Activated effector memory CD4-positive, alpha-beta T cell treated with Interleukin-2 at 50 U/mL for 16 hours (primary cell): ENCODE data around the gene ATG16L1.
"Not testable (repeated sequence)": the region's sequence is repeated elsewhere in the genome, so short reads cannot be mapped to it uniquely, and the experiment has no call there.

ENCODE experiments used
- DNase-seq: peaks from one replicate; pipeline ENCODE4 v3.0.0-alpha.2; 2020

The ATG16L1 gene

DNA sequence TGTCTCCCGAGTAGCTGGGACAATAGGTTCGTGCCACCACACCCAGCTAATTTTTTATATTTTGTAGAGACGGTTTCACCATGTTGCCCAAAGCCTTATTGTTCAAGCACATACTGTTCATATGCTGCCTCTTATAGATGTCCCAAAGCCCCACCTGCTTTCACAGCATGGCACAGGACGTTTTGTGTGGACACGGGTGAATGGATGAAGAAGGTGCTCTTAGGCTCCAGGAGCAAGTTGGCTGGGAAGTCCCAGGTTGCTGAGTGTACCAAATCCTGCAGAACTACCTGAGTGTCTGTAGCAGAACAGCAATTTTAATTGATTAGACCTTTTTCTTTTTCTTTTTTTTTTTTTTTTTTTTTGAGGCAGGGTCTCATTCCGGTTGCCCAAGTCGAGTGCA, 45.6 kb downstream of the ATG16L1 start:
- DNase-seq = no peak

DNA sequence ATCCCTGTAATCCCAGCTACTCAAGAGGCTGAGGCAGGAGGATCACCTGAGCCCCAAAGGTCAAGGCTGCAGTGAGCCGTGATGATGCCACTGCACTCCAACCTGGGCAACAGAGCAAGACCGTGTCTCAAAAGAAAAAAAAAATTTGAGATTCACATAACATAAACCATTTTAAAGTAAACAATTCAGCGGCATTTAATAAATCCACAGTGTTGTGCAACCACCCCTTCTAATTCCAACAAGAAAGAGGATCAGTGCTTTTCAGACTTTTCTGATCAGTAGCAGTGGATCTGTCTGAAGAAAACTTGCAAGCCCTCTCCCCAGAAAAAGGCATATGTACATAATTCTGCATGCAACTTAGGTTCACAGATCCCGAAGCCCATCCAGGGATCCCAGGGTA, 48.9 kb downstream of the ATG16L1 start:
- no peak for DNase-seq

DNA sequence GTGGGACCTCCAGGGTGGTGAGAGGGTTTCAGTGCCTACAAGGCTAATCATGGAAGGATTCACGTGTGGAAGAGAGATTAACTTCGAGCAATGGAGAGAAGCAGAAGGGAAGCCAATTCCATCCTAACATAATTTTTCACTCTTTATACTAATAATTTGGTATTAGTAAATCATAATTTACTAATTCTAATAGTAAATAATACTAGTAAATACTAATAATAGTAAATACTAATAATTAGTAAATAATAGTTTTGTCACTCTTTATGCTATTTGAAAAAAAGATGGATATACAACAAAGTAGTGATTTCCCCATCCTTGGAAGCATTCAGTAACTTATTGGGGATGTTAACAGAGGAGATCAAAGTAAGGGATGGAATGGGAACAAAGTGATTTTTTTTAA, 49.8 kb downstream of the ATG16L1 start:
- no peak for DNase-seq

DNA sequence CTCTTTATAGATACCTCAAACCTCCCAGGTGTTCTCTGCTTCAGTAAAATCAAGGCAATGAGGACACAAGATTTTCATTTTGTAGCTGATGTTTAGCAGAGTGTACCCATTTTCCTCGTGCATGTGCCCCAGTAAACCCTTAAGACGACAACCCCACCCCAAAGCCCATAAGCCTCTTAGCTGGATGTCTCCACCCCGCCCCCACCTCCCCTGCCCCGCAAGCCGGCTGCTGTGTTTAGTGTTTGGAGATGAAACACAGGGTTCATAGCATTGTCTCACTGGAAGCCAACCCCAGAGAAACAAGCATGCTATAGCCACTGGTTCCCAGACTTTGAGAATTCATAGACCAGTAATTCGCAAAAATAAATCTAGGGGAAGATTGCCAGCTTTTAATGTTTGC, 50.3 kb downstream of the ATG16L1 start:
- DNase-seq = no peak

DNA sequence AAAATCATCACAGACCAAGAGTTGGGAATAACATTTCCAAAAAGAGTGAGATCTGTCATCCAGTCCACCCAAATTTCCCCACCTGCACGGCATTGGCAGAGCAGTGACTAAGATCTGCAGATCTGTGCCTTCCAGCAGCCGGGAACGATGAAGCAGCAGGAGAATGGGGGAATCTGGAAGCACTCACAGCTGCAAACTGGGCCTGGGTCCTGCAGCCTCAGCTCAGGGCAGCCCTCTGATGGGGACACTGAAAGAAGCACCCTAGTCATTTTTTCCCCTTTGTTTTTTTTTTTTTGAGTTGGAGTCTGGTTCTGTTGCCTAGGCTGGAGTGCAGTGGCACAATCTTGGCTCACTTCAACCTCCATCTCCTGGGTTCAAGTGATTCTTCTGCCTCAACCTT, 51.8 kb downstream of the ATG16L1 start:
- DNase-seq = no peak

DNA sequence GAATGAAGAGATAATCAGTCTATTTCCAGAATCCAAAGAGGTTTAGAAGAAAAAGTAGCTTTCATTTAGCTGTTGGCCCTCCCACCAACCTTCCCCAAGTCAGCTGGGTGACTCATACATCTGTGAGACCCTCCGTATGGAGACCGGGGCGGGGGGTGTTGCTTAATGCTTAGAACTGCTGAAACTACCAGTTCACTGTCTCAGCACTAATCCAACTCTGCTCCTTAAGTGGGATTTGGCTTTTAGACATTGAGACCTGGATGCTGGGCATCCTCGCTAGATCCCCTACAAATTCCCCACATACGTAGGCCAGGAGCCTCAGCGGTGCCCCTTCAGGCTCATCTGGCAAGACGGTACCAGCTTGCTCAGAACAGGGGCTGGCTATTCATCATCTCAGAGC, 56.1 kb downstream of the ATG16L1 start, which contains the start of gene SAG:
SAG (plus strand) TSS at position 252 of the 400 bp plus-strand sequence. CDS start 1,374 bp downstream, outside the sequence.
- no peak for DNase-seq

DNA sequence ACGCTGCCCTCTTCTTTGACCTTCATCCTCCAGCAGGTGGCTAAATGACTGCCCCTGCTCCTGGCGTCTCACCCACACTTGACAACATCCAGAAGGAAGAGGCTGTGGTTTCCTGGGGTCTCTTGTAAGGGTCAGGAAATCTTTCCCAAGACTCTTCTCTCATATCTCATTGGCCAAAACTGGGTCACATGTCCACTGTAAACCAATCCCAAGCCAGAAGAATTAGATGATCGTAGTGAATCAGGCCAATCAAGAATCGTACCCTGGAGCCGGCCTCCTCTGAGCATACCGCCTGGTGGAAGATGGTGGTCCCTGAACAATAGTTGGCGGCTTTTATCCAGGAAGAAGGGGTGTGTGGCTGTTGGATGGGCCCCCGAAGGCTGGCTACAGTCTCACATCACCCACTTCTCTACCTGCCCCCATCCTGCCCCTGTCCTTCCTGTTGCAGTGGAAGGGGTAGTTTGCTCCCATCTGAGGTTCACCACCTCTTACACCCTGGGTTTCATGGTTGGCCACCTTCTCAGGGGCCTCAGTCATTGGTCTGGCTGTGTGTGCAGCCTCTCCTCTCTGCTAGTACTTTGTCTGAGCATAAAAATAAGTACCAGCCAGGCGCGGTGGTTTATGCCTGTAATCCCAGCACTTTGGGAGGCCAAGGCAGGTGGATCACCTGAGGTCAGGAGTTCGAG, 59.9 kb downstream of the ATG16L1 start:
- DNase-seq = no peak

DNA sequence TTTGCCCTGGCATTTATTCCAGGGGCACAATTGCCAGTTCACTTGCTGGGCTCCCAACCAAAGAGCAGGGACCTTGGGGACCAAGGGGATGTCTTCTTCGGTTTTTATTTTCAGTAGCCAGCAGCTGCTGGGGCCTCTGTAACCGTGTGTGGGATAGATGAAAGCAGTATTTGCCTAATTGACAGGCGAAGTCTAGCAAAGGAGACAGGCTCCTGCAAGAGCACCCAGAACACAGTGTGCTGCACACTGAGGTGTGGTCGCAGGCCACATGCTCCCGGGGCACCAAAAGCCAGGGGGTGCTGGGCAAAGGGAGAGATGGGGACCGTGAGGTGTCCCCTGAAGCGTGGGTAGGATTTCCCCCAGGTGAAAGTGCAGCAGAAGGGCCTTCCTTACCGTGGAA, 61.4 kb downstream of the ATG16L1 start:
- DNase-seq = no peak

DNA sequence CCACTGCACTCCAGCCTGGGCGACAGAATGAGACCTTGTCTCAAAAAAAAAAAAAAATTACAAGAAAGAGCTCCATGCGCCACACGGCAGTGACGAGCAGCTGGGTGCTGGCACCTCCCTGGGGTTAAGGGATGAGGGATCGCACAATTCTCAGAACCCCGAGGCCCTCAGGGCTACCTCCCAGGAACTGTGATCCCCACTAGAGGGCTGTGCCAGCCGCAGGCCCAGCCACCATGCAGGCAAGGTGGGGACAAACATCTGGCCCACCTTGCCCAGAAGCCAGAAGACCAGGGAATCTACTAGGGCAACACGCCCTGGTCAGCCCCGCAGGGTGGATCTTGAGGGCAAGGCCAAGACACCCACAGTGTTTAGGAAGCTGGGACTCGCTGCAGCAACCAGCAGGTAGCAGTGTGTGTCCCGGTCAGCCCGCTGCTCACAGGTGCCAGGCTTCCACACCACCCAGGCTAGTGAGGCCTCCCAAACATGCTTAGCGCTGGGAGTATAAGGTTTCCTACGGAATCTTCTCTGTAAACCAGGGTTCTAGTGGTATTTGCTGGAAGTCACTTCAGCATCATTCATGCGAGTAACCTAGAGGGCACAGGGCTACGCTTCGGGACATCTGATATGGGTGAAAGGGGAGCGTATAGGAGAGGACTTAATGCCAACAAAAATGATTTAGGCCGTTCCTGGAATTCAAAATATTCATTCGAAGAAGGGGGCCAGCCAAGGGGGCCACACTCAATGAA, 62.9 kb downstream of the ATG16L1 start:
- no peak for DNase-seq

DNA sequence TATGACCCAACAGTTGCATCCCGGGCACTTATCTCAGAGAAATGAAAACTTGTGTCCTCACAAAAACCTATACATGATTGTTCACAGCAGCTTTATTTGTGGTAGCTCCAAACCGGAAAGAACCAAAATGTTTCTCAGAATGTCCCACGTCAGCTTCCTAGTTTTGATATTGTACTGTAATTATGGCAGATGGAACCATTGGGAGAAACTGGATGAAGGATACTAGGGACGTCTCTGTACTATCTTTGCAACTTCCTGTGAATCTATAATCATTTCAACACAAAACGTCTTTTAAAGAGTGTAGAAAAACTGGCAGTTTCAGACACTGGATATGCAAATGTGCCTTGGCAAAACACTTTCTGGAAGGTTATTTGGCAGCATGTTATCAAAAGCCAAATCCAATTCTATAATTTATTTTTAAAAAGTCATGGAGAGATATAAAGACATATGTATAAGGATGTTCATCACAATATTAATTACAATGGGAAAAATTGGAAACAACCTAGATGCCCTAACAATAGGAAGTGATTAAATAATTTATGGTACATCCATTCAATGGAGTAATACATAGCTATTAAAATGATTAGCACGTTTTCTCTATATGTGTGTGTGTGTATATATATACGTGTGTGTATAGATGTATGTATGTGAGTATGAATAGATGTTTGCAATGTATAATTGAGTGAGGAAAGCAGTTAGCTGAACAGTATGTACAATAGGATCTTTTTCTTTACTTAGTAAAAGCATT, 65.9 kb downstream of the ATG16L1 start:
- no peak for DNase-seq

DNA sequence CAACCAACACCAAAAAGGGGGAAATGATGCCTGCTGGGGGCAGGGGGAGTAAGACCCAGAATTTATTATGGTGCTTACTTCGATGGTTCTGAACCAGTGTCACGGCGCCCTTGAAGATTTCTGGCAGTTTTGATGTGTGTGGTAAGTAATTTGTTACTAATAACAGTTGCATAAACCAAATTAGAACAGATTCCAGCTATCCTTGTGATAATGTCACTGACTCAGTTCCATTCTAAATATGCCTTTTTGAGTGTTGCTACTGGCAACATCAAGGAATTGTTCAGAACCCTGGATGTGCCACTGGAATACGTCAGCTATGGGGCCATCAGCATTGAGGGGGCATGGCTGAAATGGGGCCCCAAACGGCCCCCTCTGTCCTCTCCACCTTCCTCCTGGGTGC, 67.8 kb downstream of the ATG16L1 start:
- no peak for DNase-seq

DNA sequence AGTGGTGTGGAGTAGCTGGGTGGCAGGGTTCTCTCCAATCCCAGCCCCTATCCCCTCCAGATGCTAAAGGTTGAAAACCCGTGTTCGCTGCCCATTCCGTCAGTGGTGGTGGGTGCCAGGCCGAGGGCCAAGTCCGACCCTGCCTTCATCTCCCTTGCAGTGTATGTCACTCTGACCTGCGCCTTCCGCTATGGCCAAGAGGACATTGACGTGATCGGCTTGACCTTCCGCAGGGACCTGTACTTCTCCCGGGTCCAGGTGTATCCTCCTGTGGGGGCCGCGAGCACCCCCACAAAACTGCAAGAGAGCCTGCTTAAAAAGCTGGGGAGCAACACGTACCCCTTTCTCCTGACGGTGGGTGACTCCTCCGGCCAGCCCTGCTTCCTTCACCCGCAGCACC, 69.0 kb downstream of the ATG16L1 start:
- DNase-seq = no peak

DNA sequence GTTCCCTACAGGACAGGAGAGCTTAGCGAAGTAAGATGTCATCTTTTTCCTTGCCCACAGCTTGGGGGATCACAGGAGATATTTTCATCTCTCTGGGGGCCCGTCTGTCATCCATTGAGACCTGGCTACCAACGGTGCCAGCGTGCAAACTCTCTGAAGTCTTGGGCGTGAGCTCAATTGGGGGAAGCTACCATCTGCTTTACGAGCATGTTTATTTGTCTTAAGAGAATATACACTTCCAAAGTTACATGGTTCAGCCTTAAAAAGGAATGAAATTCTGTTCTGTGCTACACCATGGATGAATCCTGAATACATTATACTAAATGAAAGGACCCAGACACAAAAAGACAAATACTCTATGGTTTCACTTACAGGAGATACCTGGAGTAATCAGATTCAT, 69.7 kb downstream of the ATG16L1 start:
- DNase-seq = no peak

DNA sequence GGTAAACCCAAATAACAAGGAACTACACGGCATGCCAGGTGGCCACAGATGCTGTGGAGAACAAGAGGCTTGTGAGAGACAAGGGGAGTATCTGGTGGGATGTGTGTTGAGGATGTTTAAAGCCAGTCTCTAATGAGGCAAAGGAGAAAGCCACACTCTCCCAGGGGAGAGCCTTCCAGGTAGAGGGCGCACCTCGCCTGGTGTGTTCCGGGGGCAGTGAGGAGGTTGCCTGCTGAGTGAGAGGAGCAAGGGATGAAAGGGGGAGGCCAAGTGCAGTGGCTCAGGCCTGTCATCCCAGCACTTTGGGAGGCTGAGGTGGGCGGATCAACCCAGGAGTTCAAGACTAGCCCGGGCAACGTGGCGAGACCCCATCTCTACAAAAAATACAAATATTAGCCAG, 72.4 kb downstream of the ATG16L1 start:
- DNase-seq = no peak

DNA sequence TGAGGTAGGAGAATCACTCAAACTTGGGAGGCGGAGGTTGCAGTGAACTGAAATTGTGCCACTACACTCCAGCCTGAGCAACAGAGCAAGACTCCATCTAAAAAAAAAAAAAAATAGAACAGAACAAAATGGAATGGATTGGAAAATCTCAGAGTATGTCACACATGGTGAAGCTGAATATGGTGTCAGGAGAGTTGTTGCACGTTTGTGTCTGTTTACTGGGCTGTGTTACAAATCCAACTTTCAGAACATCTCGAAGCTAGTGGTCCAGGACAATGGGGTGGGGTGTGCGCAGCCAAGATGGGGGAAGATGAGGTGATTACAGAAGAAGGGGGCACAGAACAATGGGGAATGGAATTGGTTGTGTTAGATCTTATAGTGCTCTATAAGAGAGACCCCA, 73.8 kb downstream of the ATG16L1 start:
- DNase-seq = no peak

DNA sequence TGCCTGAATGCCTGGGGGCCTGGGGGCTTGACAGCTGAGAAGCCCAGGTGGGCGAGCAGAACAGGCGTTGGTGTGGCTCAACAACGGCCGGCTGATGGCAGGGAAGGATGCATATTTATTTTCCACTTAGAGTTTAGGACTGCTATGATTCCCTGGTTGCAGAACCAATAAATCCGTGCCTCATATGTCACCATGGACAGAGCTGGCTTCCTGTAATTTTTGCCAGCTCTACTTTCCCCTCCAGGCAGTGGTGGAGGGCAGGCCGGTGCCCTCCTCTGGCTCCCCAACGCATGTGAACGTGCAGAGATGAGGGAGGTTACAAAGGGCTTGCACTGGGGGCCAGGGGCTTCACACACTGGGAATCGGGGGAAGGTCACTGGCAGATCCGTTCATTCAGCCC, 74.3 kb downstream of the ATG16L1 start:
- DNase-seq = no peak

DNA sequence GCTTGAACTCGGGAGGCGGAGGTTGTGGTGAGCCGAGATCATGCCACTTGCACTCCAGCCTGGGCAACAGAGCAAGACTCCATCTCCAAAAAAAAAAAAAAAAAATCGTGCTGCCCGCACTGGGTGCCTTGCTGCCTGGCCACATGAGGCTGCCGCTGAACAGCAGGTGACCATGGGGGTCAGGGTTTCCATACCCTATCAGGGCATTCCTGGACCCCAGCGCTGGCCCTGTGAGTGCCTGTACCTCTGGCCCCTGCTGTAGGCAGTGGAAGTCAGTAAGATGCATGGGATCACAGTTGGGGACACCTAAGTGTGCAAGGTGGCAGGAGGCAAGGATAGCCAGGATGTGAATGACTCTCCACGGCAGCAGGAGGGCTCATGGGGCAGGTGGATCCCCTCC, 75.0 kb downstream of the ATG16L1 start:
- DNase-seq = no peak

DNA sequence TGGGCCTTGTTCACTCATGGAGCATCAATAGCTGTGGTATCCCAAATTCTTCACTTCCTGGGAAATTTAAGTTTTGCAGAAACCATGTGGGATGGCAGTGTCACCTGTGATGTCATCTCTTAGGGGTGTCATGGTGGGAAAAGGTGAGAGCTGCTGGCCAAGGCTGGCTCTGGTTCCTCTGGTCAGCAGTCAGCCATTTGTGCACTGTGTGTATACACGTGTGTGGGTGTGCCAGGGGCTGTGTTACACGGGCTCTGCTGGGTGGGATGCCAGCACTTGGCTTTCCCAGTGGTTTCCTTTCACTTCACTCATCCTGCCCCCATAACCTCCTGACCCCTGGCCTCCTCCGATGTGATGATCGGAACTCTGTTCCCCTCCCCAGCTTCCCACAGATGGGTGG, 77.4 kb downstream of the ATG16L1 start:
- DNase-seq = no peak

DNA sequence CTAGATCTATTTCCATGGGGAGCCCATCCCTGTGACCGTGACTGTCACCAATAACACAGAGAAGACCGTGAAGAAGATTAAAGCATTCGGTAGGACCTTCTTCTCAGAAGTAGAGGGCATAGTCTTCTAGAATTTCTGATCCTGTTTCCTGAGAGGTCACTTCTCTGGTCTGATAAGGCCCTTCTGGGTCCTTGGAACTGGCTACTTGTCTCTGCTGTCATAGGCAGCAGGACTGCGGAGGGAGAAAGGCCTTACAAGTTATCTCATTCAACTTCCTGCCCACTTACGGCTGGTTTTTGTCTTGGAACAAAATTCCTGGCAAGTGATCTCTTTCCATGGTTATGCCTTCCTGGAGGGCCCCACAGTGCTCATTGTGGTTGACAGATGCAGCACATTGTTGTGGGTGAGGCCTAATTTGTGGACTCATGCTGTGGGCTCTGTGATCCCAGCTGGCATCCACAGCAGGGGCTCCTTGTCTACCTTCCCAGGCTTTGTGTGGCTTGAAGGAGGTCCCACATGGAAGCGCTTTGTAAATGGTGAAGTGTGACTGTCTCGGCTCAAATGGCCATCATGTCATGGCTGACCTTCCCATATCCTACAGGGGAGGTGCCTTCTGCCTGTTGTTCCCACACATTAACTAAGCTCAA, 78.1 kb downstream of the ATG16L1 start:
- no peak for DNase-seq

DNA sequence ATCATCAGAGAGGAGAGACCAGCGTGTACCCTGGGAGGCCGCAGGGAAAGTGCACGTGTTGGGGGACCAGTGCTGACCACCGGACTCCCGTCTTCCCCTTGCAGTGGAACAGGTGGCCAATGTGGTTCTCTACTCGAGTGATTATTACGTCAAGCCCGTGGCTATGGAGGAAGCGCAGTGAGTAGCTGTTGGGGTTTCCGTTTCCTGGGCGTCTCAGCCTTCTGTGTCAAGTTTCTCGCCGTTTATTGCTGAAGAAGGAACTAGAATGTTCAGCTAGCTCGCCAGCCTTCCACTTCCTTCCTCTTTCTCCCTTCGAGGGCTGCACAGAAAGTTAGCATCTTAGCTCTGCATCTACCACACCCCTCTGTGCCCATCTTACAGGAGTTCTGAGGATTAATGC, 80.1 kb downstream of the ATG16L1 start:
- DNase-seq = peak; percentile 74

DNA sequence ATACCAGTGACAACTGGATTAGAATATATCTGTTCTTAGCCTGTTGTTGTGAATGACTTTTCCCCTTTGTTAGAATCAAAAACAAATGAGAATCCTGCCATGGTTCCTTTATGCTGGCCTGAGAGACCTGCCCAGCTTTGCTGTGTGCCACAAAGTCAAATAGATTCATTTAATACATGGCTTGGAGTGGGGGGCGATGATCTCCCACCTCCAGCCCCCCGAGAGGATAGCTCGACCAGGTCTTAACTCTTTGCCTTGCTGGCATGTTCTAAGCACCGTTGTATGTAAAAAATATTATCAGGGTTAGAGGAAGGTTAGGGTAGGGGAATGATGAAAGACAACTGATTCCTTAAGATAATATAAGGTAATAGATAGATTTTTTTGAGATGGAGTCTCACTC, 80.7 kb downstream of the ATG16L1 start:
- no peak for DNase-seq

DNA sequence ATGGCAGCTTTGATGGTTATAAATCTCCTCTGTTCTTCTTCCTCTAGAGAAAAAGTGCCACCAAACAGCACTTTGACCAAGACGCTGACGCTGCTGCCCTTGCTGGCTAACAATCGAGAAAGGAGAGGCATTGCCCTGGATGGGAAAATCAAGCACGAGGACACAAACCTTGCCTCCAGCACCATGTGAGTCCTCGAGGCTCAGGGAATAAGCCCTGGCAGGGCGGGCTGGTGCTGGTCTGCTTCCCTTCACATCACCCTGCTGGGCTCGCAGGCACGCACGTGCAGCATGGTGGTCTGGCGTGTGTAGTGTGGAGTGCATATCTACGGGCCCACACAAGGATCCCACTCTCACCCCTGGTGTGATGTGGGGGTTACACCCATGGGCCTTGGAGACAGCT, 83.4 kb downstream of the ATG16L1 start:
- DNase-seq = no peak

DNA sequence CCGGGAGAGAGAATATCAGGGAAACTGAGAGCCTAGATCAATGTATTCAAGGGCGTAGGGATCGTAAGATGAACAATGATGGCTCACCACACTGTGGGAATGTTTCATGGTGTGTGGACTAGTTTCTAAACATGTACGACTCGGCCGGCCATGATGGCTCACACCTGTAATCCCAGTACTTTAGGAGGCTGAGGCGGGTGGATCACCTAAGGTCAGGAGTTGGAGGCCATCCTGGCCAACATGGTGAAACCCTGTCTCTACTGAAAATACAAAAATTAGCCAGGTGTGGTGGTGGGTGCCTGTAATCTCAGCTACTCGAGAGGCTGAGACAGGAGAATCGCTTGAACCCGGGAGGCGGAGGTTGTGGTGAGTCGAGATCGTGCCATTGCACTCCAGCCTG, 84.6 kb downstream of the ATG16L1 start:
- not testable (repeated sequence) for DNase-seq

DNA sequence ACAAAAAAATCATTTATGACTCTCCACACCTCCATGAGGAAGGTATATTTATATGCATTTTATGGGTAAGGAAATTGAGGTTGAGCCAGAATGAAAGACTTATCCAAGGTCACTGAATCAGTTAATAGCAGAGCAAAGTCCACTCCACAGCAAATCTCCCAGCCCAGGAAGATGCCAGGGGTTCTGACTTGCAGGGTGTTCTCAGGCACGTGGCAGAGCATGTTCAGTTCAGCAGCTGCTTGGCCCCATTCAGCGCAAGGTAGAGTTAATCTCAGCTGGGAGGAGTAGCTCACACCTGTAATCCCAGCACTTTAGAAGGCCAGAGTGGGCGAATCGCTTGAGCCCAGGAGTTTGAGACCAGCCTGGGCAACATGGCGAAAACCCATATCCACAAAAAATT, 85.1 kb downstream of the ATG16L1 start:
- DNase-seq = no peak
